Hepatic stellate cell (primary cell): ENCODE measurements around the gene RAB36.

Source experiments
- DNase-seq: peaks from one replicate; pipeline ENCODE4 v3.0.0; 2011; ENCODE audit warnings: low spot score

Gene RAB36

GRCh38 chr22:23108249-23109078 lies 36.8 kb upstream of the RAB36 start:
- DNase-seq = no peak

- DNase-seq = no peak
These were observed 36.3 kb upstream of the RAB36 start for GRCh38 chr22:23109079-23109347.

GRCh38 chr22:23109441-23109978 lies 35.8 kb upstream of the RAB36 start:
- DNase-seq = no peak

GRCh38 chr22:23110190-23110921 lies 34.9 kb upstream of the RAB36 start:
- DNase-seq = no peak

- DNase-seq = no peak
These were observed 34.3 kb upstream of the RAB36 start for GRCh38 chr22:23110922-23111527.

GRCh38 chr22:23112472-23113012 lies 32.7 kb upstream of the RAB36 start:
- DNase-seq = no peak

- peak; percentile 33 for DNase-seq
These were observed 32.0 kb upstream of the RAB36 start for GRCh38 chr22:23113067-23113846.

- DNase-seq = no peak
These were observed 31.2 kb upstream of the RAB36 start for GRCh38 chr22:23113847-23114720.

- DNase-seq = no peak
These were observed 30.6 kb upstream of the RAB36 start for GRCh38 chr22:23114721-23115020.

GRCh38 chr22:23115369-23115768 lies 29.9 kb upstream of the RAB36 start:
- no peak for DNase-seq

- no peak for DNase-seq
These were observed 29.3 kb upstream of the RAB36 start for GRCh38 chr22:23115825-23116494.

GRCh38 chr22:23116506-23117263 lies 28.6 kb upstream of the RAB36 start:
- DNase-seq = no peak

- no peak for DNase-seq
These were observed 28.0 kb upstream of the RAB36 start for GRCh38 chr22:23117275-23117674.

GRCh38 chr22:23117891-23118646 lies 27.2 kb upstream of the RAB36 start:
- no peak for DNase-seq

GRCh38 chr22:23118647-23119493 lies 26.4 kb upstream of the RAB36 start:
- no peak for DNase-seq

GRCh38 chr22:23119494-23120414 lies 25.5 kb upstream of the RAB36 start:
- no peak for DNase-seq

- DNase-seq = no peak
These were observed 24.8 kb upstream of the RAB36 start for GRCh38 chr22:23120415-23120899.
